GM06990 (cell line): ENCODE data around the gene ERMP1.
A peak's percentile ranks its signal among the peaks of the same experiment; 100 is the strongest.

Experiments used
- DNase-seq: peaks from one replicate; pipeline ENCODE4 v3.0.0-alpha.2; 2011; ENCODE audit not compliant: insufficient read length; ENCODE audit errors: extremely low read depth
- H3K27me3 ChIP-seq: replicated peaks from 2 replicates; pipeline ENCODE4 v1.6.0; 2011; ENCODE audit warnings: low read length; ENCODE audit not compliant: control insufficient read depth, insufficient read depth
- H3K36me3 ChIP-seq: 2 replicates; pipeline ENCODE4 v1.5.1; 2011; ENCODE audit warnings: low read length; ENCODE audit not compliant: control insufficient read depth, insufficient read depth
- H3K4me3 ChIP-seq: replicated peaks from 2 replicates; pipeline ENCODE4 v1.5.1; 2011; ENCODE audit warnings: low read depth, mild to moderate bottlenecking, control low read depth, low read length
- CTCF ChIP-seq: IDR thresholded peaks from 2 replicates; pipeline ENCODE4 v1.5.1; 2011; ENCODE audit warnings: low read length, control low read depth, mild to moderate bottlenecking, inconsistent platforms; ENCODE audit not compliant: insufficient read depth, poor library complexity, severe bottlenecking

Gene ERMP1

DNA sequence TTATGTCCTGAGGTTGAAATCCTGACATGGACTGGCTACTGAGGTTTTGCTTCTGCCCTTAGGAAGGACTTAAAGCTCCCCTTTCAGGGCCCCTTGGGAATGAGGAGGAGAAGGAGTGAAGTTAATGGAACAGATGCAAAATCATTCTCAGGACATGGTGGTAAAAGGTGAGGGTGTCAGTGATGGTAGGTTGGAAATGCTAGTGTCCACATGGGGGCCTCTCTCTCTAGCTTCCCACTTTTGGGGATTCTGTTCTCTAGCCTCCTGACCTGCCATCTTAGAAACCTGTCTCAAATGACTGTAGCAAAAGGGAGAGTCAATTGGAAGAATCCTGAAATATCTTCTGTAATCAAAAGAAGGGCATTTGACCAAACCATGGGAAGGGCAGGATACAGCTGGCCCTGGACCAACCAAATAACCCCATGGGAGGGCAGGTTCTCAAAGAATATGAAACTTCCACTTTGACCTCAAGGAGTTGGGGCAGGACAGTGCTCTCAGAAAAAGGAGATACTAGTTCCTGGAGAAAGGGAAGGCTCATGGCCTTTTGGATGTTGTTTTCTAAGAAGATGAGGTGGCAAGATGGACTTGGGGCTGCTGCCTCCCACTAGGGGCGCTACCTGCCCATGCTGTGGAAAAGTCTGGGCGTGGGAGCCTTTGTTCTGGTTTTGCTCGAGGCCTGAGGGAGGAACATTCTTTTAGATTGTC lies 36.5 kb upstream of the ERMP1 start:
- Histone ChIP-seq H3K27me3 (no peaks in the 10 kb centered on the region), H3K36me3 (no peaks in the 10 kb centered on the region), H3K4me3 (no peak overlapping the region)
- DNase-seq = no peak
- peak; percentile 84 for TF ChIP-seq CTCF

GRCh38 chr9:5868235-5868634 lies 35.3 kb upstream of the ERMP1 start:
- no peak for DNase-seq
- no peak overlapping the region for H3K4me3 ChIP-seq
- no peaks in the 10 kb centered on the region for H3K27me3 ChIP-seq
- no peak for TF ChIP-seq CTCF
- H3K36me3 ChIP-seq = no peaks in the 10 kb centered on the region

DNA sequence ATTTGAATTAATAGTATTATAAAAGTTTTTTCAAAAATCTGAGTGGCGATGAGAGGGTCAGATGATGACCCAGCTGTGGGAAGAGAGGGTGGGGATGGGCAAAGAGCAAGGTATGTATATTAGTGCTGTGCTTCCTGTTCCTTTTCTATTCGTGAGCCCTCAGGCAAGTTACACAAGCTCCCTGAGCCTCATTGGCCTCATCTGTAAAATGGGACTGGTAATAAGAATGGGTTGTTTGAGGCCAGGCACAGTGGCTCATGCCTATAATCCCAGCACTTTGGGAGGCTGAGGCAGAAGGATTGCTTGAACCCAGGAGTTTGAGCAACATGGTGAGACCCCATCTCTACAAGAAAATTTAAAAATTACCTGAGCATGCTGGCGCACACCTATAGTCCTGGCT lies 33.8 kb upstream of the ERMP1 start:
- no peak for TF ChIP-seq CTCF
- DNase-seq = no peak
- no peaks in the 10 kb centered on the region for H3K36me3 ChIP-seq
- H3K27me3 ChIP-seq = no peaks in the 10 kb centered on the region
- no peak overlapping the region for H3K4me3 ChIP-seq

- TF ChIP-seq CTCF = no peak
- DNase-seq = no peak
- no peak overlapping the region for H3K4me3 ChIP-seq
- H3K36me3 ChIP-seq = no peaks in the 10 kb centered on the region
- H3K27me3 ChIP-seq = no peaks in the 10 kb centered on the region
Measured at GRCh38 chr9:5866272-5866671, 33.4 kb upstream of the ERMP1 start.

GRCh38 chr9:5864446-5864845 lies 31.5 kb upstream of the ERMP1 start:
- Histone ChIP-seq H3K27me3 (no peaks in the 10 kb centered on the region), H3K4me3 (no peak overlapping the region), H3K36me3 (no peaks in the 10 kb centered on the region)
- TF ChIP-seq CTCF = no peak
- DNase-seq = no peak
